Tibial artery (tissue), 4 donors: ENCODE data around the gene S100G.

Experiments
- DNase-seq, 2 donors: peaks; one replicate each; pipeline ENCODE4 v3.0.0-alpha.2; 2019
- H3K27ac ChIP-seq, 2 donors: fragments of 200-600 bp; sonication (generic) in 1 of 2; 1 replicate in 1 of 2; 2 replicates in 1 of 2; pipeline ENCODE4 v1.5.1; 2018 to 2019; ENCODE audit warnings: mild to moderate bottlenecking in 1 of 2
- H3K27me3 ChIP-seq, 2 donors: fragments of 200-600 bp; sonication (generic) in 1 of 2; one replicate each; pipeline versions ENCODE4 v1.5.1 to v1.6.0; 2016 to 2019
- H3K36me3 ChIP-seq, 3 donors: fragments of 200-600 bp; sonication (generic) in 2 of 3; one replicate each; pipeline ENCODE4 v1.5.1; 2016 to 2019; ENCODE audit warnings: mild to moderate bottlenecking in 2 of 3
- H3K4me1 ChIP-seq, 4 donors: fragments of 200-600 bp; sonication (generic) in 2 of 4; 1 replicate in 3 of 4; 2 replicates in 1 of 4; pipeline ENCODE4 v1.5.1; 2016 to 2019
- H3K4me3 ChIP-seq, 2 donors: fragments of 200-600 bp; sonication (generic) in 1 of 2; 1 replicate in 1 of 2; 2 replicates in 1 of 2; pipeline ENCODE4 v1.5.1; 2018 to 2019; ENCODE audit warnings: mild to moderate bottlenecking in 2 of 2
- H3K9me3 ChIP-seq, 3 donors: fragments of 200-600 bp; sonication (generic) in 1 of 3; one replicate each; pipeline ENCODE4 v1.5.1; 2016 to 2019
- intact Hi-C: fragments of 100-400 bp; cut with DNase I; formaldehyde crosslinking; loops from one replicate; pipeline ENCODE4 v1.15.0; 2023; ENCODE audit warnings: low total_unique reads
- TF ChIP-seq, protein P1 (sequence below), 2 experiments: fragments of 200-600 bp in 1 of 2; fragments of 450-650 bp in 1 of 2; IDR thresholded peaks; one replicate each; pipeline ENCODE4 v1.5.1; 2017 to 2019; ENCODE audit warnings: antibody characterized with exemption in 2 of 2, mild to moderate bottlenecking in 1 of 2, moderate library complexity in 1 of 2

S100G gene

DNA sequence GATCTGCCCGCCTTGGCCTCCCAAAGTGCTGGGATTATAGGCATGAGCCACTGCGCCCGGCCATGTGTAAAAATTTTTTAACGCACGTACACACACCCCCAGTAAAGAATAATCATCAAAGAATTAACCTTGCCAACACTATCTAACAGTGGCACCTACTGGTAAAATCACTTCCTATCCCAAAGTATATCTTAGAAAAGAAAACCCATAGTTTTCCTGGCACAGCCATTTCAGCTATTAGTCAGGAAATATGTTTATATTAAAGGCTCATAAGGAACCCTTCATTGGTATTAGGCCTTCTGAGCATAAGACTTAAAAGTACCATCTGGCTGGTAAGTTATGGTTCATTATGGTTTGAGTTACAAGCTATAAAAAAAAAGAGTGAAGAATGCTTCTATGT lies 14.1 kb downstream of the S100G start:
- intact Hi-C loops = loop anchor here (10.0 kb wide), 1 partner anchor 229 kb away; no protein-coding TSS in a partner anchor
- DNase-seq = no peak
- no peak overlapping the region for H3K27ac ChIP-seq
- TF ChIP-seq, protein P1, sequence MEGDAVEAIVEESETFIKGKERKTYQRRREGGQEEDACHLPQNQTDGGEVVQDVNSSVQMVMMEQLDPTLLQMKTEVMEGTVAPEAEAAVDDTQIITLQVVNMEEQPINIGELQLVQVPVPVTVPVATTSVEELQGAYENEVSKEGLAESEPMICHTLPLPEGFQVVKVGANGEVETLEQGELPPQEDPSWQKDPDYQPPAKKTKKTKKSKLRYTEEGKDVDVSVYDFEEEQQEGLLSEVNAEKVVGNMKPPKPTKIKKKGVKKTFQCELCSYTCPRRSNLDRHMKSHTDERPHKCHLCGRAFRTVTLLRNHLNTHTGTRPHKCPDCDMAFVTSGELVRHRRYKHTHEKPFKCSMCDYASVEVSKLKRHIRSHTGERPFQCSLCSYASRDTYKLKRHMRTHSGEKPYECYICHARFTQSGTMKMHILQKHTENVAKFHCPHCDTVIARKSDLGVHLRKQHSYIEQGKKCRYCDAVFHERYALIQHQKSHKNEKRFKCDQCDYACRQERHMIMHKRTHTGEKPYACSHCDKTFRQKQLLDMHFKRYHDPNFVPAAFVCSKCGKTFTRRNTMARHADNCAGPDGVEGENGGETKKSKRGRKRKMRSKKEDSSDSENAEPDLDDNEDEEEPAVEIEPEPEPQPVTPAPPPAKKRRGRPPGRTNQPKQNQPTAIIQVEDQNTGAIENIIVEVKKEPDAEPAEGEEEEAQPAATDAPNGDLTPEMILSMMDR (IDR thresholded peaks at IDR 0.05) = no peak
- no peak overlapping the region for H3K4me3 ChIP-seq
- H3K4me1 ChIP-seq = no peaks in the 10 kb centered on the region
- no peaks in the 10 kb centered on the region for H3K9me3 ChIP-seq
- H3K27me3 ChIP-seq = no peaks in the 10 kb centered on the region
- H3K36me3 ChIP-seq = peaks cover 0 to 21% (median 0%) of the 10 kb centered on the region in 3 donors

DNA sequence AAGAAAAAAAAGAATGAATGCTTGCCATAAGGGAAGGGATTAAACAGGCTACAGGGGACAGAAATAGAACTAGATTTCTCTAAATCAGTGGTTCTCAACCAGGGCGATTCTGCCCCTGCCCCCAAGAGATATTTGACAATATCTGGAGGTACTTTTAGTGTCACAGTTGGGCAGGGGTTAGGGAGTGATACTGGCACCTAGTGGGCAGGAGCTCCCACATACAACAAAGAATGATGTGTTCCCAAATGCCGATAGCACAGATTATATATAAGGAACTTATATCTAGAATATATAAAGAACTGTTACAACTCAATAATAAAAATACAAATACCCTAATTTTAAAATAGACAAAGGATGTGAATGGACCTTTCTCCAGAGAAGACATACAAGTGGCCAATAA lies 14.7 kb downstream of the S100G start:
- Histone ChIP-seq H3K4me1 (no peaks in the 10 kb centered on the region), H3K27me3 (no peaks in the 10 kb centered on the region), H3K27ac (no peak overlapping the region), H3K4me3 (no peak overlapping the region), H3K36me3 (peaks cover 0 to 26% (median 0%) of the 10 kb centered on the region in 3 donors), H3K9me3 (no peaks in the 10 kb centered on the region)
- TF ChIP-seq, protein P1 (IDR thresholded peaks at IDR 0.05) = no peak
- DNase-seq = no peak
- intact Hi-C loops = loop anchor here (10.0 kb wide), 1 partner anchor 230 kb away; no protein-coding TSS in a partner anchor

DNA sequence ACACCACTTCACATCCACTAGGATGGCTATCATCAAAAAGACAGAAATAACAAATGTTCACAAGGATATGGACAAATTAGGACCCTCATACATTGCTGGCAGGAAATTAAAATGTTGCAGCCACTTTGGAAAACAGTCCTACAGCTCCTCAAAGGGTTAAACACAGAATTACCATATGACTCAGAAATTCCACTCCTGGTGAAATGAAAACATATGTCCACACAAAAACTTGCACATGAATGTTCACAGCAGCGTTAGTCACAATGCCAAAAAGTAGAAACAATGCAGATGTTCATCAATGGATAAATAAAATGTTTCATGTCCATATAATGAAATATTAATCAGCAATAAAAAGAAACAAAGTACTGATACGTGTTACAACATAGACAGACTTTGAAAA lies 15.1 kb downstream of the S100G start:
- no peaks in the 10 kb centered on the region for H3K9me3 ChIP-seq
- intact Hi-C loops = loop anchor here (10.0 kb wide), 1 partner anchor 230 kb away; no protein-coding TSS in a partner anchor
- TF ChIP-seq, protein P1 (IDR thresholded peaks at IDR 0.05) = no peak
- H3K27me3 ChIP-seq = no peaks in the 10 kb centered on the region
- peaks cover 0 to 26% (median 0%) of the 10 kb centered on the region in 3 donors for H3K36me3 ChIP-seq
- H3K4me3 ChIP-seq = no peak overlapping the region
- H3K27ac ChIP-seq = no peak overlapping the region
- H3K4me1 ChIP-seq = no peaks in the 10 kb centered on the region
- no peak for DNase-seq

DNA sequence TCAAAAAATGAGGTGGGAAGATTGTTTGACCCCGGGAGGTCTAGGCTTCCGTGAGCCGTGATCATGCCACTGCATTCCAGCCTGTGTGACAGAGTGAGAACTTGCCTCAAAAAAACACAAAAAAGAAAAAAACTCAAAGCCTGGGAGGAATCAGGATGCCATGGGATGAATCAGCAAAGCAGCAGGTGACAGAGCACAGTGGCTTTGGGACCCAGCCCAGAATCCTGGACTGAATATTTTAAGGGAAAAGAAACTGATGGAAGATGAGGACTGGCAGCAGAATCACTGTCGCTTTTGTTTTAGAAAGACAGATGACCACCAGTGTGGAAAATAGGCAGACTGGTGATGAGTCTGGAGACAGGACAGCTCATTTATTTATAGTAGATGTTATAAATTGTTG lies 16.6 kb downstream of the S100G start:
- no peaks in the 10 kb centered on the region for H3K4me1 ChIP-seq
- TF ChIP-seq, protein P1 (IDR thresholded peaks at IDR 0.05) = no peak
- H3K27ac ChIP-seq = no peak overlapping the region
- H3K4me3 ChIP-seq = no peak overlapping the region
- no peak for DNase-seq
- H3K27me3 ChIP-seq = no peaks in the 10 kb centered on the region
- H3K9me3 ChIP-seq = no peaks in the 10 kb centered on the region
- intact Hi-C loops = loop anchor here (10.0 kb wide), 1 partner anchor 232 kb away; no protein-coding TSS in a partner anchor
- H3K36me3 ChIP-seq = peaks cover 0 to 26% (median 0%) of the 10 kb centered on the region in 3 donors

DNA sequence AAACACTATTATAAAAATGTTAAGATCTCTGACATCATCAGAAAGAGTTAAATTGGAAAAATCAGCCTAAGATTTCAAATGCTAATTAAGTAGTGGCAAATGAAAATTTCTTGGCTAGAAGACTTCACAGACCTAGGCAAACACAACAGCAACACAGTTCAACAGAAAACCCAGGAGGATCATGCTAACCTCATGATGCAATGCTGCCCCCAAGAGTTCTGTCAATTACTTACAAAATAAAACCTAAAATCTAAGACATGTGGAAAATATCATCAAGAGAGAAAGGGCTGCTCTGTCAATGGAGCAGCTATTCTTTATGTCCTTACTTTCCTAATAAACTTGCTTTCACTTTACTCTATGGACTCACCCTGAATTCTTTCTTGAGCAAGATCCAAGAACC lies 21.0 kb downstream of the S100G start:
- intact Hi-C loops = no loop called here
- TF ChIP-seq, protein P1 (IDR thresholded peaks at IDR 0.05) = peak in 1 of 2 experiments; percentile 31
- no peak overlapping the region for H3K4me3 ChIP-seq
- H3K27me3 ChIP-seq = no peaks in the 10 kb centered on the region
- DNase-seq = no peak
- H3K36me3 ChIP-seq = peaks cover 0 to 19% (median 0%) of the 10 kb centered on the region in 3 donors
- H3K4me1 ChIP-seq = no peaks in the 10 kb centered on the region
- no peaks in the 10 kb centered on the region for H3K9me3 ChIP-seq
- H3K27ac ChIP-seq = no peak overlapping the region

DNA sequence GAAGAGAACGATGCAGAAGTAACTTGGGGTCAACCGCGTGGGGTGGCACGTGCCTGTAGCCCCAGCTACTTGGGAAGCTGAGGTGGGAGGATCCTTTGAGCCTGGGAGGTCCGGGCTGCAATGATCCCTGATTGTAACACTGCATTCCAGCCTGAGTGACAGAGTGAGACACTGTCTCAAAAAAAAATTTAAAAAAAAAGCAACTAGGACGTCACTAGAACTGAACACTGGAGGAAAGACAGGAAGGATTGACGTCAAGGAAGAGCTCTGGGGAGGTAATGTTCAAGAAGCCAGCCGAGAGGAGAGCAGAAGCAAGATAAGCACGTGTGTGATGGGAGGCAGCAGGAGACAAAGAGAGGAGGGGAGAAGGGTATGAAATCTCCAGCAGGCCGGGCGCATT lies 28.7 kb downstream of the S100G start:
- peaks cover 10 to 38% (median 24%) of the 10 kb centered on the region in 3 donors for H3K36me3 ChIP-seq
- H3K9me3 ChIP-seq = no peaks in the 10 kb centered on the region
- H3K27ac ChIP-seq = no peak overlapping the region
- no peaks in the 10 kb centered on the region for H3K27me3 ChIP-seq
- no peak for DNase-seq
- TF ChIP-seq, protein P1 (IDR thresholded peaks at IDR 0.05) = no peak
- H3K4me1 ChIP-seq = no peaks in the 10 kb centered on the region
- intact Hi-C loops = no loop called here
- H3K4me3 ChIP-seq = no peak overlapping the region
